Heart left ventricle (tissue), 16 donors: ENCODE results near the gene BEST4. TPM values are rescaled to one million over a fixed set of nuclear protein-coding genes. Genes with fewer than 3 reads are reported as not detected.
A peak's percentile ranks its signal among the peaks of the same experiment; 100 is the strongest.

Experiments used
- ATAC-seq, 4 donors: fragments of 200-7000 bp; cut with Tn5 transposase; one replicate each; pipeline ENCODE4 v1.9.1; 2020 to 2022; ENCODE audit warnings: moderate library complexity in 4 of 4, mild to moderate bottlenecking in 3 of 4, moderate number of reproducible peaks in 1 of 4
- DNase-seq, 5 donors: peaks; one replicate each; pipeline ENCODE4 v3.0.0-alpha.2; 2020
- H3K27ac ChIP-seq, 12 donors: fragments of 200-600 bp; sonication (generic) in 4 of 12; one replicate each; pipeline versions ENCODE4 v1.5.0 to v1.8.0; 2016 to 2022; ENCODE audit warnings: mild to moderate bottlenecking in 2 of 12
- H3K27me3 ChIP-seq, 9 donors: fragments of 200-600 bp; sonication (generic) in 2 of 9; one replicate each; pipeline versions ENCODE4 v1.5.1 to v1.8.0; 2016 to 2022; ENCODE audit warnings: mild to moderate bottlenecking in 3 of 9
- H3K36me3 ChIP-seq, 9 donors: fragments of 200-600 bp; sonication (generic) in 2 of 9; one replicate each; pipeline versions ENCODE4 v1.5.0 to v1.8.0; 2018 to 2022; ENCODE audit warnings: mild to moderate bottlenecking in 2 of 9
- H3K4me1 ChIP-seq, 12 donors: fragments of 200-600 bp; sonication (generic) in 4 of 12; one replicate each; pipeline versions ENCODE4 v1.5.0 to v1.8.0; 2016 to 2022; ENCODE audit warnings: mild to moderate bottlenecking in 3 of 12
- H3K4me3 ChIP-seq, 12 donors: fragments of 200-600 bp; sonication (generic) in 4 of 12; one replicate each; pipeline versions ENCODE4 v1.5.0 to v1.8.0; 2017 to 2022; ENCODE audit warnings: mild to moderate bottlenecking in 9 of 12, moderate library complexity in 4 of 12
- H3K9me3 ChIP-seq, 12 donors: fragments of 200-600 bp; sonication (generic) in 4 of 12; one replicate each; pipeline versions ENCODE4 v1.5.0 to v1.8.0; 2016 to 2022; ENCODE audit warnings: mild to moderate bottlenecking in 1 of 12
- POLR2A ChIP-seq, 2 donors: fragments of 450-650 bp; IDR thresholded peaks; one replicate each; pipeline ENCODE4 v1.6.1; 2017; ENCODE audit warnings: antibody characterized with exemption in 2 of 2, mild to moderate bottlenecking in 2 of 2, moderate library complexity in 2 of 2
- WGBS, 4 donors: extraction: QIAGEN DNeasy Blood & Tissue Kit in 2 of 4; methylation state at CpG; one replicate each; pipeline versions ENCODE4 v1.1.5 to v1.1.7; 2013 to 2018; 5-methylcytosine and 5-hydroxymethylcytosine counted together
- intact Hi-C, 10 donors: fragments of 100-400 bp; cut with DNase I; formaldehyde crosslinking; loops; one replicate each; pipeline versions ENCODE4 v1.11.1 to v1.14.2; 2022
- polyA plus RNA-seq, 2 donors: library from polyadenylated mRNA; stranded (reverse); fragments of 200-250 nt; gene quantifications; one replicate each; pipeline ENCODE4 v1.2.3, GENCODE V29; 2013
- total RNA-seq, 9 donors: library from RNA; depleted of rRNA in 2 of 9; stranded (reverse); fragments of >200 nt in 2 of 9; fragmentation: NEBNext Ultra II Directional in 3 of 9; extraction: Animal tissue kit (Norgen Biotek cat#: 25700) in 3 of 9; gene quantifications; one replicate each; pipeline versions ENCODE4 v1.1.0 to v1.2.4, GENCODE V29; 2016 to 2023
- TF ChIP-seq, protein P1 (sequence below), 12 donors: fragments of 200-600 bp; sonication (generic) in 4 of 12; IDR thresholded peaks; one replicate each; pipeline versions ENCODE4 v1.5.0 to v1.8.0; 2018 to 2022; ENCODE audit warnings: antibody characterized with exemption in 12 of 12, mild to moderate bottlenecking in 5 of 12
- donor health status: ischemic (EF 13 %, LVEDD 7.1; RV severe dilation, severe dysfunction).
- donor health status: healthy with polysubstance abuse.
- donor health status: DM: no; HTN: yes; CAD: no.
- donor health status: DM: no; HTN: no; CAD: no.
- donor health status: ischemic (EF 25% LVEDD 6.9; RV normal size, moderate dysfunction).
- donor health status: ischemic (EF 25% LVEDD 5.7; RV mildly dilated, moderate dysfunction).
- donor health status: healthy.
- donor health status: DM: yes; HTN: yes; CAD: no.
- donor health status: ischemic (EF 35%, LVEDD 5.7; RV mildly dilated, moderate dysfunction).
- donor health status: nonischemic (EF 11% LVEDD 7.7; RV severe dilation, severe dysfunction).
- donor health status: DM: yes; HTN: yes; CAD: no.
- donor health status: PGD.
- donor health status: ischemic (EF 29% LVEDD 5.4; RV normal size, mild dysfunction).
- donor health status: nonischemic (EF 23%, LVEDD 6.1; RV moderate dilation, normal function).

BEST4 gene
- total and polyA plus RNA-seq, 11 donors: 0.06 to 0.32 (median 0.11) TPM; not detected in 6

DNA sequence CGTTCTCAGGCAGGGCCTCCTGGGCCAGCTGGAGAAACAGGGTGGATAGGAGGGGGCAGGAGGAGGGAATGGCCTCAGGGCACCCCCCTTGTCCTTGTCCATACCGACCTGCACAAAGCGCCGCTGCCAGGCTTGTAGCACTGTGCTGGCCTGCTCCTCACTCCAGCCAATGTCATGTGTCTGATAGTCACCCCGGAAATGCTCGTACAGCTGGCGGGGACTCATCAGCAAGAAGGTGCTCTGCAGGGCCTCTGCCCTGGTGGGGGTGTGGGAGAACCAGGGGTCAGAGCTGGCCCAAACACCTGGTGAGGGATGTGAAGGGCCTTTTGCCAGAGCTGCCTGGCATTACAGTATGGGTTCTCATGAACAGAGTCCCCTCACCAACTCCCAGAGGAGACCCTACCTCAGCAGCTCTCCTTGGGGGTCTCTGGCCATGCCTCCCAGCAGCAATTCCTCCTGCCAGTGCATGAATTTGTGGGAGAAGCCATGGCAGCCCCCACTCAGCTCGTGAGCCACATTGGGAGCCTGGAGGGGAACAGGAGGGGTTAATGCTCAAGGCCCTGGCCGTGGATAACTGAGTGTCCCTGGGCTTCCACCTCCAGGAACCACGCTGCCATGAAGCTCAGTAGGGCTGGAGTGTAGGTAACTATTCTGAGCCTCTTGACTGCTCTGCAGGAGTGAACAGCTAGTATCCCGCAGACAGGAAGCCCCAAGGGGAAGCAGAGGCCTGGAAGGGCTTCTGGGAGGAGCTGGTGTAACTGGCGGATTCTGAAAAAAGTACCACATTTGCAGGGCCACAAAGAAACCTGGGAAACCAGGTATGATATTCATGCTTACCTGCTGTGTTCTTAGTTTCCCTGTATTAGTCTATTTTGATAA is 41.8 kb upstream of the BEST4 start:
- H3K4me1 ChIP-seq: peaks cover 0 to 31% (median 6%) of the 10 kb centered on the region in 12 donors
- WGBS, 4 donors: 79 to 87% (median 84%) methylated on average over 11 to 12 of the region's 12 CpGs
- H3K36me3 ChIP-seq: no peaks in the 10 kb centered on the region
- DNase-seq (peak in 1 of 5 donors; percentile 29), ATAC-seq (no peak)
- H3K9me3 ChIP-seq: no peaks in the 10 kb centered on the region
- intact Hi-C loops: loop anchor here in 4 of 10 donors (5.0 to 10.0 kb wide), 6 partner anchors 32 to 183 kb away; partner anchors contain the start of genes BEST4 (in 2 of the 4), EIF2B3 (in 1 of the 4), HECTD3 (in 1 of the 4) and UROD (in 1 of the 4)
- no peak overlapping the region for H3K27ac ChIP-seq
- no peak overlapping the region for H3K4me3 ChIP-seq
- H3K27me3 ChIP-seq: no peaks in the 10 kb centered on the region
- TF ChIP-seq, protein P1, sequence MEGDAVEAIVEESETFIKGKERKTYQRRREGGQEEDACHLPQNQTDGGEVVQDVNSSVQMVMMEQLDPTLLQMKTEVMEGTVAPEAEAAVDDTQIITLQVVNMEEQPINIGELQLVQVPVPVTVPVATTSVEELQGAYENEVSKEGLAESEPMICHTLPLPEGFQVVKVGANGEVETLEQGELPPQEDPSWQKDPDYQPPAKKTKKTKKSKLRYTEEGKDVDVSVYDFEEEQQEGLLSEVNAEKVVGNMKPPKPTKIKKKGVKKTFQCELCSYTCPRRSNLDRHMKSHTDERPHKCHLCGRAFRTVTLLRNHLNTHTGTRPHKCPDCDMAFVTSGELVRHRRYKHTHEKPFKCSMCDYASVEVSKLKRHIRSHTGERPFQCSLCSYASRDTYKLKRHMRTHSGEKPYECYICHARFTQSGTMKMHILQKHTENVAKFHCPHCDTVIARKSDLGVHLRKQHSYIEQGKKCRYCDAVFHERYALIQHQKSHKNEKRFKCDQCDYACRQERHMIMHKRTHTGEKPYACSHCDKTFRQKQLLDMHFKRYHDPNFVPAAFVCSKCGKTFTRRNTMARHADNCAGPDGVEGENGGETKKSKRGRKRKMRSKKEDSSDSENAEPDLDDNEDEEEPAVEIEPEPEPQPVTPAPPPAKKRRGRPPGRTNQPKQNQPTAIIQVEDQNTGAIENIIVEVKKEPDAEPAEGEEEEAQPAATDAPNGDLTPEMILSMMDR (IDR thresholded peaks at IDR 0.05): no peak
- no peak for TF ChIP-seq POLR2A (IDR thresholded peaks at IDR 0.05)

DNA sequence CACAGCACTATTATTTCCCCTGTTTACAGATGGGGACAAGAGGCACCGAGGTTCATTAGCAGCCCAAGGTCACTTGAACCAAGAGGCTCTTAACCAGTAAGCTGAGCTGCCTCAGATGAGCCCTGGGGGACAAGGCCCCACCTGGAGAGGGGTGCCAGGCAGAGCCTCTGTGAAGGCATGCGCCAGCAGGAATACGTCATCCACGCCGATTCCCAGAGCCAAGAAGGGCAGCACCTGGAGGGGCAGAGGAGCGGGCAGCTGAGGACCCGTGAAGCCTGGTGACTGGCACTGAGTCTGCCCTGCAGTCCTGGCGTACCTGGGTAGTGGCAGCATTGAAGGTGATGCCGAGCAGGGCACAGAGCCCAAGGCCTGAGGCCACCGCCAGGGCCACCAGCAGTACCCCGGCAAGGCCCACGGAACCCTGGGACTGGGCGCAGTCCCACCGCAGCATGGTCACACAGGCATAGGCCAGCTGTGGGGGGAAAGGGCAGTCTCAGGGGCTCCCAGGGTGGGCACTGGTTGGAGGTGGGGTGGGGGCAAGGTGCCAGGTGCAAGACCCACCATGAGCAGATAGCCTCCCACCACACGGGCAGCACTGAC is 41.0 kb upstream of the BEST4 start:
- Histone ChIP-seq H3K36me3 (no peaks in the 10 kb centered on the region), H3K27me3 (no peaks in the 10 kb centered on the region), H3K4me1 (peaks cover 0 to 26% (median 6%) of the 10 kb centered on the region in 12 donors), H3K4me3 (no peak overlapping the region), H3K9me3 (no peaks in the 10 kb centered on the region), H3K27ac (no peak overlapping the region)
- WGBS, 4 donors: 95 to 97% (median 96%) methylated on average over 11 to 15 of the region's 15 CpGs
- TF ChIP-seq, protein P1 (IDR thresholded peaks at IDR 0.05): no peak
- TF ChIP-seq POLR2A (IDR thresholded peaks at IDR 0.05): no peak
- intact Hi-C loops: loop anchor here in 1 of 10 donors (5.0 kb wide), 1 partner anchor 42 kb away; the partner anchor contains the start of gene BEST4
- DNase-seq: peak in 1 of 5 donors; percentile 18
- no peak for ATAC-seq

DNA sequence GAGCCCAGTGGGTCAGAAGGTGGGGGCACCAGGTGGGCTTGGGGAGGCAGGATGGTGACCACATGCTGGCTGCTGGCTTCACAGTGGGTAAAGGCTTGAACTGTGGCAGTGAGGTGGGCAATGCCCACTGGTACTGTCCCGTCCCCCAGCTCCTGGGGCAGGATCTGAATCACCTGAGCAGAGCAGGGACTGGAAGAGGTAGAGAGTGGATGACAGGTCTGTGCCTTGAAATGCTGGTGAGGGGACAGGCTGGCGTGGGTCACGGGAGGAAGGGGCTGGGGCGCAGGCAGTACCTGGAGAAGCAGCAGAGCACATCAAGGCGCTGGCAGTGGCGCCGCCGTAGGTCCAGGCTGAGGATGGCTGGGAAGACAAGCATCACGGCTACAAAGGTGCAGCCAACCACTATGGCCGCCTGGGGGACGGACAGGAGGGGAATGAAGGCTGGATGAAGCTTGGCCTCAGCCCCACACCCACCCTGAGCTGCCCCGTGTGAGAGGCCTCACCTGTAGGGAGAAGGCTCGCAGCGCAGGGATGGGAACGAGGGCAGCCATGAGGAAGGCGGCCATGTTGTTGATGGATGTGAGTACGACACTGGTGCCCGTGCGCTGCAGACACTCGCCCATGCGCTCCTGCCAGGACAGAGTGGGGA is 40.2 kb upstream of the BEST4 start:
- Histone ChIP-seq H3K4me1 (peaks cover 0 to 26% (median 6%) of the 10 kb centered on the region in 12 donors), H3K27me3 (no peaks in the 10 kb centered on the region), H3K27ac (no peak overlapping the region), H3K9me3 (no peaks in the 10 kb centered on the region), H3K4me3 (no peak overlapping the region), H3K36me3 (no peaks in the 10 kb centered on the region)
- WGBS, 4 donors: 92 to 96% (median 95%) methylated on average over 21 of the region's 21 CpGs
- intact Hi-C loops: loop anchor here in 1 of 10 donors (5.0 kb wide), 1 partner anchor 41 kb away; the partner anchor contains the start of gene BEST4
- ATAC-seq (no peak), DNase-seq (peak in 1 of 5 donors; percentile 20)
- TF ChIP-seq, protein P1 (IDR thresholded peaks at IDR 0.05): no peak
- no peak for TF ChIP-seq POLR2A (IDR thresholded peaks at IDR 0.05)
